IMR-90 (cell line): ENCODE data around the gene KCNK15.

Source experiments
- BHLHE40 ChIP-seq: fragments of 150-350 bp; IDR thresholded peaks from 2 replicates; pipeline ENCODE4 v1.6.1; 2016; ENCODE audit warnings: mild to moderate bottlenecking, low read depth, low read length
- FOS ChIP-seq: fragments of 150-350 bp; IDR thresholded peaks from 2 replicates; pipeline ENCODE4 v1.6.1; 2016; ENCODE audit warnings: low read depth, low read length
- MXI1 ChIP-seq: IDR thresholded peaks from 2 replicates; pipeline ENCODE4 v1.6.1; 2012; ENCODE audit warnings: low read depth, mild to moderate bottlenecking, low read length, moderate library complexity, borderline replicate concordance
- NFE2L2 ChIP-seq: fragments of 150-350 bp; IDR thresholded peaks from 2 replicates; pipeline ENCODE4 v1.6.1; 2016; ENCODE audit warnings: low read depth, mild to moderate bottlenecking, low read length
- POLR2A ChIP-seq: IDR thresholded peaks from 2 replicates; pipeline ENCODE4 v1.6.1; 2012; ENCODE audit warnings: mild to moderate bottlenecking, low read depth, low read length
- TF ChIP-seq, protein P1 (sequence below): fragments of 150-350 bp; IDR thresholded peaks from 2 replicates; pipeline ENCODE4 v1.6.1; 2017; ENCODE audit warnings: mild to moderate bottlenecking, antibody characterized with exemption, low read length, low read depth
- TF ChIP-seq, protein P2 (sequence below): conservative IDR thresholded peaks from 2 replicates; pipeline ENCODE4 v1.5.1; 2012; ENCODE audit warnings: mild to moderate bottlenecking, low read depth, low read length, improper control_type of control experiment
- TF ChIP-seq, protein P3 (sequence below): fragments of 150-350 bp; IDR thresholded peaks from 2 replicates; pipeline ENCODE4 v1.6.1; 2016; ENCODE audit warnings: low read depth, mild to moderate bottlenecking, low read length, moderate library complexity, borderline replicate concordance

DNA sequence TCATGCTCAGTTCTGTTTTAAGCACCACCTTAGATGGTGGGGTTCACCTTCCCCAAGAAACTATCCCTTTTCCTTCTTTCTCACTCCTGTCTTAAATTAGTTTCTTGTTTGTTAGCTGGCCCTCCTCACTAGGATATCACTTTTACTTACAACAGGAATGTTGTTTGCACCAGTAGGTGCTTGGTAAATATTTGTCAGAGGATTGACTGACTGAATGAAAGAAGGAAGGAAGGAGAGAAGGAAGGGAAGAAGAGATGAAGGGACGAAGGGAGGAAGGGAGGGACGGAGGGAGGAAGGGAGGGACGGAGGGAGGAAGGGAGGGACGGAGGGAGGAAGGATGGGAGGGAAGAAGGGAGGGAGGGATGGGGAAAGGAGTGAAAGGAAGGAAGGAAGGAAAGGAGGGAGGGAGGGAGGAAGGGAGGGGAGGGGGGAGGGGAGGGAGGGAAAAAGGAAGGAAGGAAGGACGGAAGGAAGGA lies 505 bp upstream of the KCNK15 start:
- TF ChIP-seq, protein P1, sequence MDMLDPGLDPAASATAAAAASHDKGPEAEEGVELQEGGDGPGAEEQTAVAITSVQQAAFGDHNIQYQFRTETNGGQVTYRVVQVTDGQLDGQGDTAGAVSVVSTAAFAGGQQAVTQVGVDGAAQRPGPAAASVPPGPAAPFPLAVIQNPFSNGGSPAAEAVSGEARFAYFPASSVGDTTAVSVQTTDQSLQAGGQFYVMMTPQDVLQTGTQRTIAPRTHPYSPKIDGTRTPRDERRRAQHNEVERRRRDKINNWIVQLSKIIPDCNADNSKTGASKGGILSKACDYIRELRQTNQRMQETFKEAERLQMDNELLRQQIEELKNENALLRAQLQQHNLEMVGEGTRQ: no peak
- no peak for TF ChIP-seq POLR2A
- TF ChIP-seq MXI1: no peak
- TF ChIP-seq, protein P2, sequence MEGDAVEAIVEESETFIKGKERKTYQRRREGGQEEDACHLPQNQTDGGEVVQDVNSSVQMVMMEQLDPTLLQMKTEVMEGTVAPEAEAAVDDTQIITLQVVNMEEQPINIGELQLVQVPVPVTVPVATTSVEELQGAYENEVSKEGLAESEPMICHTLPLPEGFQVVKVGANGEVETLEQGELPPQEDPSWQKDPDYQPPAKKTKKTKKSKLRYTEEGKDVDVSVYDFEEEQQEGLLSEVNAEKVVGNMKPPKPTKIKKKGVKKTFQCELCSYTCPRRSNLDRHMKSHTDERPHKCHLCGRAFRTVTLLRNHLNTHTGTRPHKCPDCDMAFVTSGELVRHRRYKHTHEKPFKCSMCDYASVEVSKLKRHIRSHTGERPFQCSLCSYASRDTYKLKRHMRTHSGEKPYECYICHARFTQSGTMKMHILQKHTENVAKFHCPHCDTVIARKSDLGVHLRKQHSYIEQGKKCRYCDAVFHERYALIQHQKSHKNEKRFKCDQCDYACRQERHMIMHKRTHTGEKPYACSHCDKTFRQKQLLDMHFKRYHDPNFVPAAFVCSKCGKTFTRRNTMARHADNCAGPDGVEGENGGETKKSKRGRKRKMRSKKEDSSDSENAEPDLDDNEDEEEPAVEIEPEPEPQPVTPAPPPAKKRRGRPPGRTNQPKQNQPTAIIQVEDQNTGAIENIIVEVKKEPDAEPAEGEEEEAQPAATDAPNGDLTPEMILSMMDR: no peak
- TF ChIP-seq, protein P3, sequence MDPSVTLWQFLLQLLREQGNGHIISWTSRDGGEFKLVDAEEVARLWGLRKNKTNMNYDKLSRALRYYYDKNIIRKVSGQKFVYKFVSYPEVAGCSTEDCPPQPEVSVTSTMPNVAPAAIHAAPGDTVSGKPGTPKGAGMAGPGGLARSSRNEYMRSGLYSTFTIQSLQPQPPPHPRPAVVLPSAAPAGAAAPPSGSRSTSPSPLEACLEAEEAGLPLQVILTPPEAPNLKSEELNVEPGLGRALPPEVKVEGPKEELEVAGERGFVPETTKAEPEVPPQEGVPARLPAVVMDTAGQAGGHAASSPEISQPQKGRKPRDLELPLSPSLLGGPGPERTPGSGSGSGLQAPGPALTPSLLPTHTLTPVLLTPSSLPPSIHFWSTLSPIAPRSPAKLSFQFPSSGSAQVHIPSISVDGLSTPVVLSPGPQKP: no peak
- no peak for TF ChIP-seq BHLHE40
- TF ChIP-seq NFE2L2: no peak
- TF ChIP-seq FOS: no peak
